HG03575 (cell line): ENCODE data around the gene HIGD1A.
"Not testable (repeated sequence)": the region's sequence is repeated elsewhere in the genome, so short reads cannot be mapped to it uniquely, and the experiment has no call there.

Experiments used
- ATAC-seq: cut with Tn5 transposase; IDR thresholded peaks from one replicate; pipeline ENCODE4 v1.9.1; 2021; ENCODE audit not compliant: unreplicated experiment, insufficient number of reproducible peaks, low FRiP score; ENCODE audit errors: extremely low read depth

The HIGD1A gene

DNA sequence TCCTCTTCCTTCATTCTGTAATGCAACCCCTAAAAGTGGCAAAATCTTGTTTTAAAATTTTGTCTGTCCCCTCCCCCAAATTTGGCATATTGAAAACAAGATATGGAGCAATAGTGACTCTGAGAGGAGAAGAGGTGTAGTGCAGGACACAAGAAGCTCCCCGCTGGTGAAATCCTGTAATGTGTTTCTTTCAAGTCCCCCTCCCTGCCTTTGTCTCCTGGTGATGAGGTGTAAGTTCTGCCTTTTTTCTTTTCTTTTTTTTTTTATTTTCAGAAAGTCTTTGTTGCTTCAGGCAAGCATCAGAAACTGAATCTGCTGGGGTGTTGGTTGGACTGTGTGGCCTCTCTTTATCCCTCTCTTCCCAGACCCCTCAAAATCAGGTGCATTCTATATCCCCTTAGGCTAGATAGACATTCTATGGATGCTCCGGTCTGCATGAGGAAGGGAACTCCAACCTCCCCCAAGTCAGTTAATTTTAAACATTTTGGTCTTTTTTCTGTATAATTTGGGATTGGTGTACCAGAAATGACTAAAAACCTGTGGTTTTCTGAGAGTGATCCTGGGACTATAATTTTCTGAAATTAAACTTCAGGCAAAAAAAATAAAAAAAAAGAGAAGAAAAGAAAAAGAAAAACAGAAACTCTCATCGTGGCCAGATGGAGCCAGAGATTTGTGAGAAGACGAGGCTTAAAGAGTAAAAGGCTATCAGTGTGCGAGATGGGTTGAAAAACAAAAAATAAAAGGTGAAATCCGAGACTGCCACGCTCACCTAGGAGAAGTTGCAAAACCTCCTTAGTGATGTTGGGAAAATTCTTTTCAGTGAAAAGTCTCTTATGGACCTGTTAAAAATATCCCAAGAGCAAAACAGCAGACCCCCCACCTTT, 26.4 kb upstream of the HIGD1A start:
- no peak for ATAC-seq

DNA sequence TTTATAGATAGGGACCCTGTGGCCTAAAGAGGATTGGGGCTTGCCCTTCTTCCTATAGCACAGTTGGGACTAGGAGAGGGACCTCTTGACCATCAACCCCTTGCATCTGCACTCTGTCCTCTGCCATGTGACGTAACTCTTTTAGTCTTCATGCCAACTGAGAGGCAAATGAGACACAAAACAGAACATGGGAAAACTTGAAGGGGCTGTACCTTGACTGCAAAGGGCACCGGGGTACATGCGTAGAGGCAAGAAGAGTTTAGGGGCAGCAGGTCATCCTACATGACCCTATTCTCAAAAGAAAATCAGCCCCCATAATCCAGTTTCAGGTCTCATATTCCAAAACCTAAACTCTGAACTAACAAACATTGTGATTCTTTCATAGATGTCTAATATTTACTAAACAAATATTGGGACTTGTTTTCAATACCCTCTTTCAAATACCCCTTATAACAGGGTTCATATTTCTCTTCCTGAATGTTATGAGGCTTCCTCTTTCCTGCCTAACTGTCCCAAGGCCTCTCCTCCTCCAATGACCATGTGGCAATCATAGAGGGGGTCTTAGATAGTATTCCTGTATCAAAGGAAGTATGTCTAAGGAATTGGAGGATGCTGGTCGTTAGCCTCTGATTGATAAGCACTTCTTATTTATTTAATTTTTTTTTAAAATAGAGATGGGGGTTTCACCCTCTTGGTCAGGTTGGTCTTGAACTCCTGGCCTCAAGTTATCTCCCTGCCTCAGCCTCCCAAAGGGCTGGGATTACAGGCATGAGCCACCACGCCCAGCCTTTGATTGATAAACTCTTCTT, 25.5 kb upstream of the HIGD1A start:
- ATAC-seq, result no peak

DNA sequence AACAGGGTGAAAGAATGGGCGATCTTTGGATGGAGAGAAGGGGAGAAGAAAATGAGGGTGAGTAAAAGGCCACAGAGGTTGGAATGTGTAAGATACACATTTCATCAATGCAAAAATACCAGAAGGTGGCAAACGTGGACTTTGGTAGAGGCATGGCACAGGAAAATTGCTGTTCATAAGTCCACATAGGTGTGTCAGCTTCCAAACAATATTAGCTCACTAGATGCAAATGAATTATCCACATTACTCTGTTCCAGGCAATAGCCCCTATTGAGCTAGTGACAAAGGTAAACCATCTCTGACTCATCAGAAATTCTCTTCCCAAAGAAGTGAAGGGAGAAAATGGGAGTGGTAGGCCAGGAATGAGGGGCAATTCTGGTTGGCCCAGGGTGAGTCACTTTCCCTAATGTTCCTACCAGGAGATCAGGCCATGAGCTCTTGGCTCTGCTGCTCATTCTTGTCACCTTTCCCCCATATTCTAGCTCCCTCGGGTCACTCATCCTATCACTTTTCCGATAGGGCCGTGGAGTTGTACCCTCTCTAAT, 24.9 kb upstream of the HIGD1A start:
- no peak for ATAC-seq

GRCh38 chr3:42827654-42828053, 23.4 kb upstream of the HIGD1A start:
- no peak for ATAC-seq

DNA sequence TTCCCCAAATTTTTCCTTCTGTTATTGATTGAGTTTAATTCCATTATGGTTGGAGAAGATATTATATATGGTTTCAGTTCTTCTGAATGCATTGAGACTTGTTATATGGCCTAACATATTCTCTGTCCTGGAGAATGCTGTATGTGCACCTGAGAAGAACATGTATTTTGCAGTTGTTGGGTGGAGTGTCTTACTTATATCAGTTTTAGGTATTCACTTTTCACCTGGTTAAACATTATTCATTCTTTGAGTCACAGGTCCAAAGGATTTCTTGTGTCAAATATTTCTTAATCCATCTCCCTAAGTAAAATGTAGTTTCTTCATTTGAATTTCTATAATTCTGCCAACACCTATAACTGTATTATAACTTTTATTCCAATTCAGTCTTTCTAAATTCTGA, 22.7 kb upstream of the HIGD1A start:
- ATAC-seq, result no peak

DNA sequence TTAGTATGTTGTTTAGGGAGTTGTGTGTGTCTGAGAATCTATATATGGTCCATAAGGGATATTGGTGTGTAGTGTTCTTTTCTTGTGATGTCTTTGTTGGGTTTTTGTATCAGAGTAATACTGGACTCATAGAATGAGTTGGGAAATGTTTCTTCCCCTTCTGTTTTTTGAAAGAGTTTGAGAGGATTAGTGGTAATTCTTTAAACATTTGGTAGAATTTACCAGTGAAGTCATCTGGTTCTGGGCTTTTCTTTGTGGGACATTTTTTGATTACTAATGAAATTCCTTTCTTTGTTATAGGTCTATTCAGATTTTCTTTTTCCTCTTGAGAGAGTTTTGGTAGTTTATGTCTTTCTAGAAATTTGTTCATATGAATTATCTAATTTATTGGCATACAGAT, 21.9 kb upstream of the HIGD1A start:
- no peak for ATAC-seq

DNA sequence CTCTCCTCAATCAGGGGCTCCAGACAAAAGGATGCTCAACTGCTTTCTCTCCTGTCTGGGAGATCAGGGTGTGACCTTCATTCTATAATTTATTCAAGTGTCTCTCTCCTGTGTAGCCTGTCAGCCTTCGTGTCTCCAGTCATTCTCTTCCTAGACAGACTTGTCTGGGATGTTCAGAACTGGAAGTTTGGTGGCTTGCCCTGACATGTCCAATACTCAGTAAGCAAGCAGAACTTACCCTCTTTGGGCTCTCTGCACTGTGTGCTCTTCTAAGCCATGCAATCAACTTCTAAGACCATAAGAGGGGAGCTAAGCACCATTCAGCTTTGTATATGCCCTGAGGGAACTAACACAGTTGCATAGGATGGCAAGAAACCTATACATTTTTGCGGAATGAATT, 19.1 kb upstream of the HIGD1A start:
- ATAC-seq, result no peak

- no peak for ATAC-seq
These were observed 18.5 kb upstream of the HIGD1A start for GRCh38 chr3:42822828-42823227.

DNA sequence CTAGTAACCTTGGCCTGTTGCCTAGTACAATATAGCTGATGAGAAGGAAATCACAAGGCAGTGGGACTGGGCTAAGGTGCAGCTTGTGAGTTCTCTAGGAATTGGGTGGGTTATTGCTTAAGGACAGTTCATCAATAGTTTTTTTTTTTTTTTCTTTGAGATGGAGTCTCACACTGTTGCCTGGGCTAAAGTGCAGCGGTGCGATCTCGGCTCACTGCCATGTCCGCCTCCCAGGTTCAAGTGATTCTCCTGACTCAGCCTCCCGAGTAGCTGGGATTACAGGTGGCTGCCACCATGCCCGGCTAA, 16.4 kb upstream of the HIGD1A start:
- no peak for ATAC-seq

DNA sequence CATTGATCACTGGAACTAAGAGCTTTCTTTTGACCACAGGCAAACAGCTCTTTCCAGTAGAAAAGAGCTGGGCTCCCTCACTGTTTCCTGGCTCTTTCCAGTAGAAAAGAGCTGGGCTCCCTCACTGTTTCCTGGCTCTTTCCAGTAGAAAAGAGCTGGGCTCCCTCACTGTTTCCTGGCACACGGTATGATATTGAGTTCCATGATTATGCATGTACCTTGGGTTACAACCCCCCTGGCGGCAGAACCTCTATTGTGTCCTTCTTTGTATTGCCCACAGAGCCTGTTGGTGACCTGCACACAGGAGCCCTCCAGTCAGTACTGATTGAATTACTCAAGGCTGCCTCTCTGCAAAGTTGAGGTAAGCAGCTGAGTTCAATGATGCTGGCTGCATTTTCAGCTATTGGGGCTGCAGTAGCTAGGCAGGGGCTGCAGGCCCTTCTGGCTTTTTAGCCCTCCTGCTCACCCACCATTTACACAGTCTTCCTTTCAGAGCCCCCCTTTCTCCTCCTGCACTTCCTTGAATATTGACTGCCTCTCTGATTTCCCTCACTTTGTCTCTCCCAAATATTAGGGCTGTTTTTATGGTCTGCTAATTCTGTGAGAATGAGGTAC, 15.2 kb upstream of the HIGD1A start:
- no peak for ATAC-seq

DNA sequence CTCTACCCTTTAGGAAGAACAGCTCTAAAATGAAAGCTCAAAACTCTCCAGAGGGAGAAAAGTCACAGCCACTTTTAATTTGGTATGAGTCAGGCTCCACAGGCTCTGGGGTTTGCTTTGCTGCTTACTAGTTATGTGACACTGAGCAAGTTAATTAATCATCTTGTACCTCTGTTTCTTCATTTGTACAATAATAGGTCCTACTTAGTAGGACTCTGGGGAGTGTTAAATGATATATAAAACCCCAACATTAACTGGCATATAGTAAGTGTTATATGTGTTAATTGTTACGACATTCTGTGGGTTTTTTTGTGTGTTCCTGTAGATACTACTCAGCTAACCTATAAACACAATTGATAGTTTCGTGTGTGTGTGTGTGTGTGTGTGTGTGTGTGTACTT, 11.5 kb upstream of the HIGD1A start:
- no peak for ATAC-seq

DNA sequence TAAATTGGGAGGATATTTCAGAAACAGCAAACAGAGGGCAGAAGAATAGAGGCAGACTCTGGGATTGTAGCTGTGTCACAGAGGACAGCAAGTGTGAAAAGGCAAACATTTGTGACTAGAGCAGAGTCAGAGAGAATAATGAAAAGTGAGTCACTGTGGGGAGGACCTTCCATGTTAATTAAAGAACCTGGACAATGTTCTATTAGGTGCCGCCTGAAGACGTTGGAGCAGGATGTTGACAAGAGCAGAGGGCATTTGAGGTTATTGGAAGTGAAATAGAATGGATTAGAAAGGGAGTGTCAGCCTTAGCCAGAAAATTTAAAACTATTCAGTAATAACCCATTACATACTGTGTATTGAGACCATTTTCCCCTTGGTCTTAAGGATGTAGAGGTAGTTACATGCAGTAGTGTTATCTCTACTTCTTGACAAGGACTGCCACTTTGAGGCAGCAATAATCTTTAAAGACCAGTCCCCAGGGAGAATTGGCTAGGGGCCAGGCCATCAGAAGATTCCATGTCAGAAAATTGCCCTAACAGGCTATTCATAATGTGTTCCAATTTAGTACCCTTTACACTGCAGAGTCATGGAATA, 10.7 kb upstream of the HIGD1A start:
- no peak for ATAC-seq

- ATAC-seq, result no peak
These were observed 10.0 kb upstream of the HIGD1A start for GRCh38 chr3:42814246-42814645.

DNA sequence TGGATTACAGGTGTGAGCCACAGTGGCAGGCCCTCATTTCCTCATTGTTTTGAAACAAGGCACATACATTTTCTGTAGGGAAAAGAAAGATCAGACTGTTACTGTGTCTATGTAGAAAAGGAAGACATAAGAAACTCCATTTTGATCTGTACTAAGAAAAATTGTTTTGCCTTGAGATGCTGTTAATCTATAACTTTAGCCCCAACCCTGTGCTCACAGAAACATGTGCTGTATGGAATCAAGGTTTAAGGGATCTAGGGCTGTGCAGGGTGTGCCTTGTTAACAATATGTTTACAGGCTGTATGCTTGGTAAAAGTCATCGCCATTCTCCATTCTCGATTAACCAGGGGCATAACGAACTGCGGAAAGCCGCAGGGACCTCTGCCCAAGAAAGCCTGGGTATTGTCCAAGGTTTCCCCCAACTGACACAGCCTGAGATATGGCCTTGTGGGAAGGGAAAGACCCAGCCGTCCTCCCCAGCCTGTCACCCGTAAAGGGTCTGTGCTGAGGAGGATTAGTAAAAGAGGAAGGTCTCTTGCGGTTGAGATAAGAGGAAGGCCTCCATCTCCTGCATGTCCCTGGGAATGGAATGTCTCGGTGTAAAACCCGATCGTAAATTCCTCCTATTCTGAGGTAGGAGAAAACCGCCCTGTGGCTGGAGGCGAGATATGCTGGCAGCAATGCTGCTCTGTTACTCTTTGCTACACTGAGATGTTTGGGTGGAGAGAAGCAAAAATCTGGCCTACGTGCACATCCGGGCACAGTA, 7.0 kb upstream of the HIGD1A start:
- ATAC-seq, result not testable (repeated sequence)

DNA sequence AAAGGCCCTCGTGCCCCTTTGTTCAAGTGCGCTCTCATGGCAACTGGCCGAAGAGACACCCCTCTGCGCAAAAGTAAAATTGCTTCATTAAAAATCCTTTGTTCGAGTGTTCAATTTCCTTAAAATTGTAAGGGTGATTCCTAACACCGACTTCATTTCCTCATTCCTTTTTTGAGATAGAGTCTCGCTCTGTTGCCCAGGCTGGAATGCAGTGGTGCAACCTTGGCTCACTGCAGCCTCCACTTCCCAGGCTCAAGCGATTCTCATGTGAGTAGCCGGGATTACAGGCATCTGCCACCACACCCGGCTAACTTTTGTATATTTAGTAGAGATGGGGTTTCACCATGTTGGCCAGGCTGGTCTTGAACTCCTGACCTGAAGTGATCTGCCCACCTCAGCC, 6.4 kb upstream of the HIGD1A start:
- ATAC-seq, result not testable (repeated sequence)

DNA sequence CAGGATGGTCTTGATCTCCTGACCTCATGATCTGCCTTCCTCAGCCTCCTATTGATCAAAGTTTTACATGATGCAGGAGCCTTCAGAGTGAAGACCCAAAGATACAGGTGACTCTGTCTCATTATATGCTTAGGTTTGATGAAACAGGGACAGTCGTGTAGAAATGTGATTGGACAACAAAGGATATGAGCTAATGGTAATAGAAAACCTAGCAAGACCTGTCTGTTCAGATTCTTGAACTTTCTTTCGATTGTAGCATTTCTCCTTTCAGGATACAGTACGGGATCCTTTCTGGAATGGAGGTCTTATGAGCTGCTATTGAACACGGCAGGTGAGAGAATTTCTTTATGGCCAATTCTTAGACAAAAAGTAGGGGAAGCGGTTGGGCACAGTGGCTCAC, 4.9 kb upstream of the HIGD1A start, which contains the start of gene ACKR2:
ACKR2 (plus strand) TSS at position 244 of the 400 bp plus-strand sequence. CDS start 55,058 bp downstream, outside the sequence.
- ATAC-seq, result no peak

- ATAC-seq, result no peak
These were observed 3.6 kb upstream of the HIGD1A start for GRCh38 chr3:42807929-42808328.

GRCh38 chr3:42805141-42805821, 991 bp upstream of the HIGD1A start:
- ATAC-seq, result no peak
